Measurements from ENCODE around the gene DCPS.
"Not testable (repeated sequence)": the region's sequence is repeated elsewhere in the genome, so short reads cannot be mapped to it uniquely, and the experiment has no call there.

DCPS gene

GRCh38 chr11:126385991-126386728 lies 82.3 kb downstream of the DCPS start:
- DNase-seq, result no peak

- not testable (repeated sequence) for DNase-seq
These were observed 82.8 kb downstream of the DCPS start for GRCh38 chr11:126386729-126387071.

- no peak for DNase-seq
These were observed 84.0 kb downstream of the DCPS start for GRCh38 chr11:126387857-126388256.

GRCh38 chr11:126390272-126390867 lies 86.5 kb downstream of the DCPS start:
- DNase-seq, result no peak

- no peak for DNase-seq
These were observed 87.6 kb downstream of the DCPS start for GRCh38 chr11:126391286-126391954.

GRCh38 chr11:126391970-126392632 lies 88.2 kb downstream of the DCPS start:
- no peak for DNase-seq

- no peak for DNase-seq
These were observed 88.8 kb downstream of the DCPS start for GRCh38 chr11:126392633-126393013.

GRCh38 chr11:126393143-126393542 lies 89.3 kb downstream of the DCPS start:
- DNase-seq, result no peak

GRCh38 chr11:126394036-126394435 lies 90.2 kb downstream of the DCPS start:
- no peak for DNase-seq

GRCh38 chr11:126394634-126395072 lies 90.8 kb downstream of the DCPS start:
- DNase-seq, result not testable (repeated sequence)

Data from cerebellar nuclear complex (tissue), 1 donor.